ENCODE measurements around the gene UBE2E1.

The UBE2E1 gene

DNA sequence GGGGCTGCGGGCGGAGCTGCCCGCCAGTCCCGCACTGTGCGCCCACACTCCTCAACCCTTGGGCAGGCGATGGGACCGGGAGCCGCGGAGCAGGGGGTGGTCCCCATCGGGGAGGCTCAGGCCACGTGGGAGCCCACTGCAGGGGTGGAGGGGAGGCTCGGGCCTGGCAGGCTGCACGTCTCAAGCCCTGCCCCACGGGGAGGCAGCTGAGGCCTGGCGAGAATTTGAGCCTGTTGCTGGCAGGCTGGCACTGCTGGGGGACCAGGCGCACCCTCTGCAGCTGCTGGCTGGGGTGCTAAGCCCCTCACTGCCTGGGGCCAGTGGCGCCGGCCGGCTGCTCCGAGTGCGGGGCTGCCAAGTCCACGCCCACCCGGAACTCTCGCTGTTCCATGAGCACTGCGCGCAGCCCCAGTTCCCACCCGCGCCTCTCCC is 76.7 kb downstream of the UBE2E1 start:
- DNase-seq (ENCODE audit: low read depth): no peak
- TF ChIP-seq, protein P1, sequence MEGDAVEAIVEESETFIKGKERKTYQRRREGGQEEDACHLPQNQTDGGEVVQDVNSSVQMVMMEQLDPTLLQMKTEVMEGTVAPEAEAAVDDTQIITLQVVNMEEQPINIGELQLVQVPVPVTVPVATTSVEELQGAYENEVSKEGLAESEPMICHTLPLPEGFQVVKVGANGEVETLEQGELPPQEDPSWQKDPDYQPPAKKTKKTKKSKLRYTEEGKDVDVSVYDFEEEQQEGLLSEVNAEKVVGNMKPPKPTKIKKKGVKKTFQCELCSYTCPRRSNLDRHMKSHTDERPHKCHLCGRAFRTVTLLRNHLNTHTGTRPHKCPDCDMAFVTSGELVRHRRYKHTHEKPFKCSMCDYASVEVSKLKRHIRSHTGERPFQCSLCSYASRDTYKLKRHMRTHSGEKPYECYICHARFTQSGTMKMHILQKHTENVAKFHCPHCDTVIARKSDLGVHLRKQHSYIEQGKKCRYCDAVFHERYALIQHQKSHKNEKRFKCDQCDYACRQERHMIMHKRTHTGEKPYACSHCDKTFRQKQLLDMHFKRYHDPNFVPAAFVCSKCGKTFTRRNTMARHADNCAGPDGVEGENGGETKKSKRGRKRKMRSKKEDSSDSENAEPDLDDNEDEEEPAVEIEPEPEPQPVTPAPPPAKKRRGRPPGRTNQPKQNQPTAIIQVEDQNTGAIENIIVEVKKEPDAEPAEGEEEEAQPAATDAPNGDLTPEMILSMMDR (IDR thresholded peaks at IDR 0.05; ENCODE audit: control insufficient read depth, insufficient read depth, low read depth, low read length, missing control alignments): no peak
- H3K4me3 ChIP-seq (ENCODE audit: control insufficient read depth, low read depth, low read length): no peak overlapping the region

DNA sequence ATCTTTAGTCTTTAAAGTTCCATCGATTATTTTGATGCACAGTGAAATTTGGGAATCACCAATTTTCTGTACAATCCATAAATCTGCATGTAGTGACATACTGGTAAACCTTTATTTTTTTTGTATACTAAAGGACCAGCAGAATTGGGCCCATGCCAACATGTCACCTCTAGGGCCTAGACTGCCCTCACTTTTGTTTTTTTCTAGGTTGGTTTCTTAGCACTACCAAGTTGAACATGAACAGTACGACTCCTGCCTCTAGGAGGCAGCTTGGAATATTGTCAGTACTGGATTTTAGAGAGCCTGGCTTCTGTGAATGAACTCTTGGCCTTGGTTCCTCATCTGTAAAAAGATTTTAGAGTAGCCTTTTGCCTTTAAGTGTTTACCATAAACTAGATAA is 78.7 kb downstream of the UBE2E1 start:
- no peak for DNase-seq (ENCODE audit: low read depth)
- H3K4me3 ChIP-seq (ENCODE audit: control insufficient read depth, low read depth, low read length): no peak overlapping the region
- TF ChIP-seq, protein P1 (IDR thresholded peaks at IDR 0.05; ENCODE audit: control insufficient read depth, insufficient read depth, low read depth, low read length, missing control alignments): no peak

DNA sequence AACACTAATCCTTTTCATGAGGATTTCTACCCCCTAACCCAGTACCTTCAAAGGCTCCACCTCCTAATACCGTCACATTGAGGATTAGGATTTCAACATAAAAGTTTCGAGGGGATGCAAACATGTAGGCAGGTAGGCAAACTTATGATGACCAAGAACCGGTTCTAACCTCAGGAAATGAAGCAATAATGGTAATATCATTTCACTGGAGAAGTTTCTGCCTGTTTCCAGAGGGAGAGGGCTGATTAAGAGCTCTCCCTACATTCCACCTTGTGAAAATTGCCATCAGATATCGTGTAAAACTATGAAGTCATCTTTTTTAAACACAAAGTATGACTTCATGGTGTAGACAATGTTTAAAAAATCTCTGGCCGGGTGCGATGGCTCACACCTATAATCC is 79.5 kb downstream of the UBE2E1 start:
- no peak for DNase-seq (ENCODE audit: low read depth)
- H3K4me3 ChIP-seq (ENCODE audit: control insufficient read depth, low read depth, low read length): no peak overlapping the region
- TF ChIP-seq, protein P1 (IDR thresholded peaks at IDR 0.05; ENCODE audit: control insufficient read depth, insufficient read depth, low read depth, low read length, missing control alignments): no peak

DNA sequence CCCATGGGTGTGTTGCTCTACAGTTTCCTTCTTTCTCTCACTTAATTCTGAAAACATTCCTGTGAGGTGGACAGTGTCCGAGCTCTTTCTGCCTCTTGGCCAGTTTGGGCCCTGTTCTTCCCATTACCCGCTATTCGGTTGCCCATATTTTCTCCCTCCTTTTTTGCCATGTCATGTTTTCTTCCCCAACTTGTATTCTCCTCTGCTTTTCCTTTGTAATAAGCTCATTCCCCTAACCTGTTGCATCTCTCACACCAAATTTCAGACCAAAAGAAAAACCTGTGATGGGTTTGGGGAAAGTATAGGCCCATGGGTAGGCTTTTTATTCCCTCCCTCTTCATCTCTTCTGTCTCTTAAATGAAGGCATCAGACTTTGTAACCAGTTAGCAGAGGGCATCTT is 80.6 kb downstream of the UBE2E1 start:
- H3K4me3 ChIP-seq (ENCODE audit: control insufficient read depth, low read depth, low read length): no peak overlapping the region
- no peak for DNase-seq (ENCODE audit: low read depth)
- TF ChIP-seq, protein P1 (IDR thresholded peaks at IDR 0.05; ENCODE audit: control insufficient read depth, insufficient read depth, low read depth, low read length, missing control alignments): no peak

DNA sequence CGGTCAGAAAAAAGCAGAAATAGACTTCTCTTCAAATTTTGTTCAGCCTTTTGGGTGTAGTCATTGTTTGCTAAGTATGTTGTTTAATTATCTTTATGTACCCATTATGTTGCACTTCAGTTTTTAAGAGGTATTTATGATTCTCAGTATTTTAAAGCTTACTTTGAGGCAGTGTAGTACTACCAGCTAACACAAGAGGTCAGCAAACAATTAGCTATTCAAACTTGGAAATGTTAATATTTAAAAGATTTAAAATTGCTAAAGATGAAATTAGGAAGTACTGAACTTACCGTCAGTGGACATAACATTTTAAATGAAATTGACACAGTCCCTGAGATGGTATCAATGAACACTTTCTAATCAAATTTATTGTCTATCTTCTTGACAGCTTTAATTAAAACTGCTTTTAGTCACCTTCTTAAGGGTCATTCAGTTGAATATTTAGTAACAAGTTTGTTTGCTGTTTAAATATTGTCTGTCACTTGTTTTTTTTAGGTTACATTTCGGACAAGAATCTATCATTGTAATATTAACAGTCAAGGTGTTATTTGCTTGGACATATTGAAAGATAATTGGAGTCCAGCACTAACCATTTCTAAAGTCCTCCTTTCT is 83.0 kb downstream of the UBE2E1 start:
- TF ChIP-seq, protein P1 (IDR thresholded peaks at IDR 0.05; ENCODE audit: control insufficient read depth, insufficient read depth, low read depth, low read length, missing control alignments): peak; percentile 65
- H3K4me3 ChIP-seq (ENCODE audit: control insufficient read depth, low read depth, low read length): no peak overlapping the region
- no peak for DNase-seq (ENCODE audit: low read depth)

DNA sequence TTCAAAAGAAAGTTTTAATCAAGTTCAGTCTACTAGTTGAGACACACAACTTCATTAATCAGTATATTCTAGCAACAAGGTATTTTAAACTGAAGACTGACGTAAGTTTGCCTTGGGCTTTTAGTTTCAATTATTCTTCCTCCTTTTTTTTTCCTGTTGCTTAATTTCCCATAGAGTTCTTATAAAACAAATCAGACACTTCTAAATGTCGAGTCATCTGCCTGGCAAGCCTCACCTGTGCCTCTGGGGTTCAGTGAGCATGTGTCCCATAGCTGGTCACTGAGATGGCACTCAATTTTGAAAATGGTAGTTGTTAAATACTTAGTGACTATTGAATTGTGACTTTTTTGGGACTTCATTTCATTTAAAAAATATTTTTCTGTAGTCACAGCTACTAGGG is 83.6 kb downstream of the UBE2E1 start:
- TF ChIP-seq, protein P1 (IDR thresholded peaks at IDR 0.05; ENCODE audit: control insufficient read depth, insufficient read depth, low read depth, low read length, missing control alignments): no peak
- DNase-seq (ENCODE audit: low read depth): no peak
- H3K4me3 ChIP-seq (ENCODE audit: control insufficient read depth, low read depth, low read length): no peak overlapping the region
